SU-DHL-6 (cell line): ENCODE results near the gene KLF3.

Experiments used
- H2AFZ ChIP-seq: fragments of 200-600 bp; sonication (generic); 2 replicates; pipeline ENCODE4 v1.6.1; 2014; ENCODE audit warnings: low read depth, mild to moderate bottlenecking, moderate library complexity, mixed read lengths, antibody characterized with exemption, low read length; ENCODE audit not compliant: severe bottlenecking
- H3F3A ChIP-seq: fragments of 200-600 bp; shearing (Covaris generic); 2 replicates; pipeline ENCODE4 v1.6.0; 2016; ENCODE audit warnings: antibody characterized with exemption, mild to moderate bottlenecking; ENCODE audit not compliant: insufficient read depth
- H3K27ac ChIP-seq: fragments of 200-600 bp; sonication (generic); 2 replicates; pipeline ENCODE4 v1.5.1; 2016; ENCODE audit warnings: low read depth, mild to moderate bottlenecking, low read length, moderate library complexity, mixed read lengths
- H3K27me3 ChIP-seq: fragments of 200-600 bp; sonication (generic), shearing (Covaris generic); 2 replicates; pipeline ENCODE4 v1.6.0; 2014; ENCODE audit warnings: mild to moderate bottlenecking, low read length
- H3K36me3 ChIP-seq: fragments of 200-600 bp; sonication (generic); 2 replicates; pipeline ENCODE4 v1.6.1; 2014; ENCODE audit warnings: mild to moderate bottlenecking, low read length, mixed read lengths
- H3K4me2 ChIP-seq: fragments of 300-600, 200-600 bp; shearing (Covaris generic), sonication (generic); 2 replicates; pipeline ENCODE4 v1.6.0; 2014; ENCODE audit warnings: low read length, low read depth, mild to moderate bottlenecking; ENCODE audit not compliant: poor library complexity, severe bottlenecking
- H3K4me3 ChIP-seq: fragments of 200-600 bp; sonication (generic); 2 replicates; pipeline ENCODE4 v1.5.1; 2014; ENCODE audit warnings: antibody characterized with exemption, low read length, mild to moderate bottlenecking, mixed read lengths; ENCODE audit not compliant: insufficient read depth, poor library complexity, severe bottlenecking
- H3K79me2 ChIP-seq: fragments of 200-600 bp; sonication (generic); 2 replicates; pipeline ENCODE4 v1.6.1; 2014; ENCODE audit warnings: mild to moderate bottlenecking, low read length, moderate library complexity; ENCODE audit not compliant: insufficient read depth
- H3K9ac ChIP-seq: fragments of 200-600 bp; sonication (generic); 2 replicates; pipeline ENCODE4 v1.7.0; 2014; ENCODE audit warnings: mild to moderate bottlenecking, low read length
- H3K9me2 ChIP-seq: fragments of 200-600 bp; sonication (generic); replicated peaks from 2 replicates; pipeline ENCODE4 v1.6.1; 2014; ENCODE audit warnings: low read length; ENCODE audit not compliant: insufficient read depth
- H3K9me3 ChIP-seq: fragments of 200-600 bp; sonication (generic); 2 replicates; pipeline ENCODE4 v1.6.1; 2014; ENCODE audit warnings: low read length, mixed read lengths; ENCODE audit not compliant: insufficient read depth
- H4K20me1 ChIP-seq: fragments of 200-600 bp; sonication (generic); 2 replicates; pipeline ENCODE4 v1.6.1; 2014; ENCODE audit warnings: low read depth, mild to moderate bottlenecking, antibody characterized with exemption, low read length, moderate library complexity, mixed read lengths
- CTCF ChIP-seq: fragments of 200-600 bp; sonication (generic); IDR thresholded peaks from one replicate; pipeline ENCODE4 v1.5.1; 2017; ENCODE audit warnings: antibody characterized with exemption, mild to moderate bottlenecking, low read length, moderate library complexity; ENCODE audit not compliant: insufficient read depth, poor library complexity, severe bottlenecking
- EZH2phosphoT487 ChIP-seq: fragments of 200-600 bp; sonication (generic), shearing (Covaris generic); conservative IDR thresholded peaks from 2 replicates; pipeline ENCODE4 v1.6.1; 2018; ENCODE audit warnings: mild to moderate bottlenecking, antibody characterized with exemption, low read length, moderate library complexity, mixed read lengths

The KLF3 gene

GRCh38 chr4:38693569-38693968, 29.6 kb downstream of the KLF3 start:
- Histone ChIP-seq H3K9ac (no peak overlapping the region), H3K79me2 (no peaks in the 10 kb centered on the region), H2AFZ (no peak overlapping the region), H3K36me3 (no peaks in the 10 kb centered on the region), H3K4me2 (no peak overlapping the region), H3K27ac (no peak overlapping the region), H3K9me2 (no peaks in the 10 kb centered on the region), H4K20me1 (no peaks in the 10 kb centered on the region), H3K4me3 (no peak overlapping the region), H3F3A (no peaks in the 10 kb centered on the region), H3K9me3 (no peaks in the 10 kb centered on the region), H3K27me3 (no peaks in the 10 kb centered on the region)
- TF ChIP-seq CTCF = no peak
- no peak for TF ChIP-seq EZH2phosphoT487

GRCh38 chr4:38694330-38694729, 30.3 kb downstream of the KLF3 start:
- H3K9me3 ChIP-seq = no peaks in the 10 kb centered on the region

GRCh38 chr4:38695809-38696208, 31.8 kb downstream of the KLF3 start:
- H3K4me3 ChIP-seq = no peak overlapping the region
- H3K27ac ChIP-seq = no peak overlapping the region
- H3K9ac ChIP-seq = no peak overlapping the region
- H3F3A ChIP-seq = no peaks in the 10 kb centered on the region
- H2AFZ ChIP-seq = no peak overlapping the region
- TF ChIP-seq CTCF (no peak), EZH2phosphoT487 (no peak)
- no peaks in the 10 kb centered on the region for H3K36me3 ChIP-seq
- no peaks in the 10 kb centered on the region for H3K27me3 ChIP-seq
- H3K9me3 ChIP-seq = no peaks in the 10 kb centered on the region
- H3K79me2 ChIP-seq = no peaks in the 10 kb centered on the region
- no peaks in the 10 kb centered on the region for H4K20me1 ChIP-seq
- no peaks in the 10 kb centered on the region for H3K9me2 ChIP-seq
- no peak overlapping the region for H3K4me2 ChIP-seq

More at GRCh38 chr4:38694330-38694729, 30.3 kb downstream of the KLF3 start:
- H3K9me2 ChIP-seq = no peaks in the 10 kb centered on the region
- no peak overlapping the region for H3K27ac ChIP-seq
- TF ChIP-seq CTCF = no peak
- no peak for TF ChIP-seq EZH2phosphoT487
- no peaks in the 10 kb centered on the region for H3K27me3 ChIP-seq
- no peaks in the 10 kb centered on the region for H3K79me2 ChIP-seq
- H3F3A ChIP-seq = no peaks in the 10 kb centered on the region
- H2AFZ ChIP-seq = no peak overlapping the region
- H3K9ac ChIP-seq = no peak overlapping the region
- no peaks in the 10 kb centered on the region for H3K36me3 ChIP-seq
- no peak overlapping the region for H3K4me2 ChIP-seq
- H3K4me3 ChIP-seq = no peak overlapping the region
- no peaks in the 10 kb centered on the region for H4K20me1 ChIP-seq
